PC-9 (cell line): ENCODE data around the gene DOHH.

Experiments used
- EZH2 ChIP-seq: fragments of 200-600 bp; sonication (generic); IDR thresholded peaks from 2 replicates; pipeline ENCODE4 v1.8.0; 2017; ENCODE audit warnings: antibody characterized with exemption, low read depth
- TF ChIP-seq, protein P1 (sequence below): fragments of 200-600 bp; sonication (generic); conservative IDR thresholded peaks from 2 replicates; pipeline ENCODE4 v1.6.1; 2017; ENCODE audit warnings: mixed run types, antibody characterized with exemption, mild to moderate bottlenecking, moderate library complexity

DNA sequence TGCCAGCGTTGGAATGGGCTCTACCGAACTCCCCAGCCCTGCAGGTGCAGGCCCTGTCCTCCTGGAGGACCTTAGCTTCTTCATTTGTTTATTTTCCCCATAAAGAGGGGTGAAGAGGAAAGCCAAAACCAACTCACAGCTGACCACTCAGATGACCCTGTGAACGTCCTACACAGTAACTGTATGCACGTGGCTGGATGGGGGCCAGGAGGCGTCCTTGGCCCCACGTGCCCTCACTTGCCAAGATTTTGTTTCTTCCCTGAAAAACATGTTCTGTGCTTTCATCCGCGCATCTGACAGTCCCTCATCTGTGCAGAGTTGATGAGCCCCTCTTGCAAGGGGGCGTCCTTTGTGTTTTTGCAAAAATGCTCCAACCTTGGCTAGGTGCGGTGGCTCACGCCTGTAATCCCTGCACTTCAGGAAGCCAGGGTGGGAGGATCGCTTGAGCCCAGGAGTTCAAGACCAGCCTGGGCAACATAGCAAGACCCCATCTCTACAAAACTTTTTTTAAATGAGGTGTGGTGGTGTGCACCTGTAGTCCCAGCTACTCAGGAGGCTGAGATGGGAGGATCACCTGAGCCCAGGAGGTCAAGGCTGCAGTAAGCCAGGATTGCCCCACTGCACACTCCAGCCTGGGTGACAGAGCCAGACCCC is 33.2 kb upstream of the DOHH start:
- no peak for TF ChIP-seq EZH2
- TF ChIP-seq, protein P1, sequence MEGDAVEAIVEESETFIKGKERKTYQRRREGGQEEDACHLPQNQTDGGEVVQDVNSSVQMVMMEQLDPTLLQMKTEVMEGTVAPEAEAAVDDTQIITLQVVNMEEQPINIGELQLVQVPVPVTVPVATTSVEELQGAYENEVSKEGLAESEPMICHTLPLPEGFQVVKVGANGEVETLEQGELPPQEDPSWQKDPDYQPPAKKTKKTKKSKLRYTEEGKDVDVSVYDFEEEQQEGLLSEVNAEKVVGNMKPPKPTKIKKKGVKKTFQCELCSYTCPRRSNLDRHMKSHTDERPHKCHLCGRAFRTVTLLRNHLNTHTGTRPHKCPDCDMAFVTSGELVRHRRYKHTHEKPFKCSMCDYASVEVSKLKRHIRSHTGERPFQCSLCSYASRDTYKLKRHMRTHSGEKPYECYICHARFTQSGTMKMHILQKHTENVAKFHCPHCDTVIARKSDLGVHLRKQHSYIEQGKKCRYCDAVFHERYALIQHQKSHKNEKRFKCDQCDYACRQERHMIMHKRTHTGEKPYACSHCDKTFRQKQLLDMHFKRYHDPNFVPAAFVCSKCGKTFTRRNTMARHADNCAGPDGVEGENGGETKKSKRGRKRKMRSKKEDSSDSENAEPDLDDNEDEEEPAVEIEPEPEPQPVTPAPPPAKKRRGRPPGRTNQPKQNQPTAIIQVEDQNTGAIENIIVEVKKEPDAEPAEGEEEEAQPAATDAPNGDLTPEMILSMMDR, result no peak
